Measurements from ENCODE around the gene CTIF. TPM values are rescaled to one million over a fixed set of nuclear protein-coding genes. Genes with fewer than 3 reads are reported as not detected.

CTIF gene
- polyA plus RNA-seq, 2 donors, result 11.8 to 22.7 TPM

DNA sequence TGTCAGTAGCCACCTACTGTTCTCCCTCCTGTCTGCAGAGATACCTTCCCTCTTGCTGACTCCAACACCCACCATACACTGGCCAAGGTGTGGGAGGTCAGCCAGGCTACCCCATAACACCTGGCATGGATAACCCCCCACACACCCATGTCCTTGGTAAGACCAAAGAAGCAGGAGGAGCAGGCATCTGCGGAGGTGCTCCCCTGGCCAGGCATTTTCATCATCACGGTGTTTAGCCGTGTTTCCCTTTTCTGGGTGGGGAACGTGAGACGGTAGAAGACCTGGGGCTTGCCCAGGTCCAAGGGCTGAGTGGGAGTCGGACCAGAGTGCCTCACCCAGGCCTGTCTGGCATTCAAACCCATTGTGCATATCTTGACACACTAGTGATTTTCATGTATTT lies 261.6 kb downstream of the CTIF start:
- WGBS, 2 donors, result 94 to 95% methylated on average over 6 of the region's 6 CpGs
- Histone ChIP-seq H3K27me3 (ENCODE audit: control insufficient read depth in 1 of 2, insufficient read depth in 2 of 2, low read length in 2 of 2) (no peaks in the 10 kb centered on the region), H3K4me1 (ENCODE audit: control insufficient read depth in 2 of 2, insufficient read depth in 2 of 2, low read length in 1 of 2) (peaks cover 5 to 8% of the 10 kb centered on the region in 2 donors)

DNA sequence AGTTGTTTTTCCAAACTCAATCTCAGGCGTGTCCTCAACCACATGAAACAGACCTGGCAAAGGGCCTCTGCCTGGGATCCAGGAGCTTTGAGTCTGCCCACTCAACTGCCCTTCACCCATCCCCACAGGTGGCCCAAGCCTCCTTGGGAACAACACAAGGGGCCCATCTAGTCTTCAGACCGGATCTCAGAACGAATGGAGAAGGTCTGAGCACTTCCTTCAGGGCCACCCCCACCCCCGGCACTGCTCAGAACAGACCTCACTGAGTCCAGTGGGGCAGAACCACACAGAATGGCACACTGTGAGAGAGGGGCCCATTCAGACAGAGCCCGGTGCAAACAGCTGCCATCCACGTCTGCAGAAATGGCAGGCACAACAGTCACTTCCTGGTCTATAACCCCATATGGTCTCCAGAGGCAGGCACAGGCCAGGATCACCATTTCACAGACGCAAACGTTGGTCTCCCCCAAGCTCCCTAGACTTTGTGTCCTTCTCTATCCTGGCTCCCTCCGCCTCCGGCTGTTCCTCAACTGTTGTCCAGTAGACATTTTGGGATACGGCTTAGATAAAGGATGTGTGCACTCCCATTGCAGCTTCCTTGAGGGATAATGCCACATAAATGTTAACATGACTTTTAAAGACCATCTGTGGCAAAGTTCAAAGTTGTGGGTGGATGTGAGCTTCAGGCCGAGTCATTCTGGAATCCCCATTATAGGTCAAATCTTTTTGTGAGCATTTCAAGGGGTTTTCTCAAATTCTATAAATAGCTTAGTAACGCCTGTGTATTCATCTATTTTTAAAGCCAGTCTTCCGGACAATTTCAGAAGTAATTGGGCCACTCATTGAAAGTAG lies 262.3 kb downstream of the CTIF start:
- Histone ChIP-seq H3K27me3 (ENCODE audit: control insufficient read depth in 1 of 2, insufficient read depth in 2 of 2, low read length in 2 of 2) (no peaks in the 10 kb centered on the region), H3K4me1 (ENCODE audit: control insufficient read depth in 2 of 2, insufficient read depth in 2 of 2, low read length in 1 of 2) (peaks cover 5 to 8% of the 10 kb centered on the region in 2 donors), H3K4me3 (ENCODE audit: low read depth in 1 of 2, low read length in 2 of 2) (no peak overlapping the region), H3K9me3 (ENCODE audit: control insufficient read depth in 2 of 2, insufficient read depth in 1 of 2, low read depth in 1 of 2, low read length in 1 of 2) (no peaks in the 10 kb centered on the region), H3K36me3 (ENCODE audit: control insufficient read depth in 2 of 2, insufficient read depth in 2 of 2, low read length in 1 of 2) (peaks cover 0 to 19% of the 10 kb centered on the region in 2 donors), H3K27ac (ENCODE audit: low read depth in 2 of 2, low read length in 1 of 2) (no peak overlapping the region)
- WGBS, 2 donors, result 79 to 82% methylated on average over 14 of the region's 14 CpGs

More for the DNA sequence above, 261.6 kb downstream of the CTIF start:
- Histone ChIP-seq H3K27ac (ENCODE audit: low read depth in 2 of 2, low read length in 1 of 2) (no peak overlapping the region), H3K4me3 (ENCODE audit: low read depth in 1 of 2, low read length in 2 of 2) (no peak overlapping the region), H3K36me3 (ENCODE audit: control insufficient read depth in 2 of 2, insufficient read depth in 2 of 2, low read length in 1 of 2) (peaks cover 0 to 19% of the 10 kb centered on the region in 2 donors), H3K9me3 (ENCODE audit: control insufficient read depth in 2 of 2, insufficient read depth in 1 of 2, low read depth in 1 of 2, low read length in 1 of 2) (no peaks in the 10 kb centered on the region)

DNA sequence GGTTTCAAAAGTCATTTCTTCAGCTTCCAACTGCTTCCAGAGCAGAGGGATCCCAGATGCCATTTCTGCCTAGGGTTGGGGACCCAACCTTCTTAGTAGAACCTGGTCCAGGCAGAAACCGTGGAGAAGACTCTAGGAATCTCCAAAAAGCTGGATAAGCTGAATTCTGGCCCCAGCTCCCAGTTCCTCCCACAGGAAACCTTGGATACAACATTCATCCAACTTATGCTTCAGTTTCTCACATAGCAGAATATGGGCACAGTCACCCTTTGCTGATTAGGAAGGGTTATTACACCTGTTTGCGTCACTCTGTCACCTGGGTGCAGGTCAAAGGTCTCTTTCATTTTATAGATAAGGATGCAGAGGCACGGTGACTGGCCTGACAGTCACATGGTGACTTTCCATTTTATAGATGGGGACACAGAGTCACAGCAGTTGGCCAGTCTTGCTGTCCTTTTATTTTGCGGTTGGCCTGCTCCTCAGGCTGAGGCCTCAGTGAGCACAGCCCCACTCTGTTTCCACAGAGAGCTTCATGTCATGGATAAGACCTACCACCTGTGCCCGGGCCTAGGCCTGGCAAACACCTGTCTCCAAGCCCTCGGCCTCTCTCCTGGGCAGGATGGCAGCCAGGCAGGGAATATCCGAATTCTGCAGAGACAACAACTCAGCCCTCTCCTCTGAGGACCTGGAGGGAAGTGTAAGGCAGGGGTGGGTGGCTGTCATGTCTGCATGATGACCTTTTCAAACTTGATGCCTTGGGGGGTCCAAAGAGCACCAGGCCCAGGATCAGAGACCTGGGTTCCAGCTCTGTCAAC lies 263.1 kb downstream of the CTIF start:
- peaks cover 8 to 13% of the 10 kb centered on the region in 2 donors for H3K4me1 ChIP-seq (ENCODE audit: control insufficient read depth in 2 of 2, insufficient read depth in 2 of 2, low read length in 1 of 2)
- H3K4me3 ChIP-seq (ENCODE audit: low read depth in 1 of 2, low read length in 2 of 2), result no peak overlapping the region
- H3K36me3 ChIP-seq (ENCODE audit: control insufficient read depth in 2 of 2, insufficient read depth in 2 of 2, low read length in 1 of 2), result peaks cover 0 to 16% of the 10 kb centered on the region in 2 donors
- no peaks in the 10 kb centered on the region for H3K27me3 ChIP-seq (ENCODE audit: control insufficient read depth in 1 of 2, insufficient read depth in 2 of 2, low read length in 2 of 2)
- WGBS, 2 donors, result 75 to 91% methylated on average over 7 of the region's 7 CpGs
- no peak overlapping the region for H3K27ac ChIP-seq (ENCODE audit: low read depth in 2 of 2, low read length in 1 of 2)
- H3K9me3 ChIP-seq (ENCODE audit: control insufficient read depth in 2 of 2, insufficient read depth in 1 of 2, low read depth in 1 of 2, low read length in 1 of 2), result no peaks in the 10 kb centered on the region

DNA sequence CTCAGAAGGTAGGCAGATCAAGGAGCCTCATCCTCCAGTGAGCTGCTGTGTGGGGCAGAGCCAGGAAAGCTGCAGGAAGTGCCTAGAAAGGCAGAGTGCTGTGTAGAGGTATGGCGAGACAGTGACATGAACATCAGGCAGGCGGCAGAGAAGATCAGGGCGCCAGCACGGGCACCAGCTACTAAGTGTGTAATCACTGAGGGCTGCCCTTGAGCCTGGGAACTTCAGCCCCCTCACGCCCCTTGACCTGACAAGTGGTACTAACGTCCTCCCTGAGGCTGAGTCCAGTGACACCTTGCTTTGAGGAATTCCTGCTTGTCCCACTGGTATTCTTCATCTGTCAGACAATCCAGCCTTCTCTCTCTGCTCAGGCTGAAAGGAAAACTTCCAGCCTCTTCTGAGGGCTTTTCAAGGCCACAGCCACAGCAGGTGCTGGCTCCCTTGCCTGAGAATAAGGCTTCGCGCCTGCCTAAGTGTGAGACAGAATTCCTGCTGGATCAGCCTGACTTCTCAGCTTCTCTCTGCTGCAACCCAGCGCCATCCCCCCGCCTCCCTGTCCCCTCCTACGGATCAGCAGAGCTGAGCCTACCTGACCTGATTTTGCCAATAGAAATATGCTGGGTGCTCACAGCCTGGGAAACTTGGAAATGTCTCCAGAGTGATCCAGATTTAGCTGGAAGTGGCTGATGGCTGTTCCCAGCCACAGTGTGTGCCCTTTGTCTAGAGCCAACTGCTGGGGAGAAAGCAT lies 263.9 kb downstream of the CTIF start:
- Histone ChIP-seq H3K27me3 (ENCODE audit: control insufficient read depth in 1 of 2, insufficient read depth in 2 of 2, low read length in 2 of 2) (no peaks in the 10 kb centered on the region), H3K36me3 (ENCODE audit: control insufficient read depth in 2 of 2, insufficient read depth in 2 of 2, low read length in 1 of 2) (peaks cover 0 to 16% of the 10 kb centered on the region in 2 donors), H3K9me3 (ENCODE audit: control insufficient read depth in 2 of 2, insufficient read depth in 1 of 2, low read depth in 1 of 2, low read length in 1 of 2) (no peaks in the 10 kb centered on the region), H3K27ac (ENCODE audit: low read depth in 2 of 2, low read length in 1 of 2) (no peak overlapping the region), H3K4me1 (ENCODE audit: control insufficient read depth in 2 of 2, insufficient read depth in 2 of 2, low read length in 1 of 2) (peaks cover 8 to 14% of the 10 kb centered on the region in 2 donors), H3K4me3 (ENCODE audit: low read depth in 1 of 2, low read length in 2 of 2) (no peak overlapping the region)
- 80 to 89% methylated on average over 11 of the region's 11 CpGs for WGBS, 2 donors

DNA sequence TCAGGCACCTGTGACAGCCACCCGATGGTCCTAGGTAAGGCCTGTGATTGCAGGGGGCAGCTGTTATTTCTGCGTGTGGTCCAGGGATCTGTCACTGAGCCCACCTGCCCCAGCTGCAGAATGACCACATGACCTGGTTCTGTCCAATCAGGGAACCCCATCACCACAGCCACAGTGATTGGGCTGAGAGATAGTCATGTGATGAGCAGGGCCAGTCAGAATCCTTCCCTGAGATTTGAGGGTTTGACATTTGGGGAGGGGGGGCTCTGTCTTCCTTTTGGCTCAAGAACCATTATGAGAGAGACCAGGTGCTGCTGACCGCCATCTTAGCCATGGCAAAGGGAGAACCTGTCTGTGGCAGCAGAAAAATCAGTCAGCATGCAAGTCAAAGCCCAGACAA lies 264.7 kb downstream of the CTIF start:
- no peak overlapping the region for H3K27ac ChIP-seq (ENCODE audit: low read depth in 2 of 2, low read length in 1 of 2)
- H3K4me1 ChIP-seq (ENCODE audit: control insufficient read depth in 2 of 2, insufficient read depth in 2 of 2, low read length in 1 of 2), result peaks cover 8 to 14% of the 10 kb centered on the region in 2 donors
- H3K9me3 ChIP-seq (ENCODE audit: control insufficient read depth in 2 of 2, insufficient read depth in 1 of 2, low read depth in 1 of 2, low read length in 1 of 2), result no peaks in the 10 kb centered on the region
- H3K27me3 ChIP-seq (ENCODE audit: control insufficient read depth in 1 of 2, insufficient read depth in 2 of 2, low read length in 2 of 2), result no peaks in the 10 kb centered on the region
- H3K36me3 ChIP-seq (ENCODE audit: control insufficient read depth in 2 of 2, insufficient read depth in 2 of 2, low read length in 1 of 2), result peaks cover 0 to 16% of the 10 kb centered on the region in 2 donors
- no peak overlapping the region for H3K4me3 ChIP-seq (ENCODE audit: low read depth in 1 of 2, low read length in 2 of 2)
- 96 to 97% methylated on average over 3 of the region's 3 CpGs for WGBS, 2 donors

DNA sequence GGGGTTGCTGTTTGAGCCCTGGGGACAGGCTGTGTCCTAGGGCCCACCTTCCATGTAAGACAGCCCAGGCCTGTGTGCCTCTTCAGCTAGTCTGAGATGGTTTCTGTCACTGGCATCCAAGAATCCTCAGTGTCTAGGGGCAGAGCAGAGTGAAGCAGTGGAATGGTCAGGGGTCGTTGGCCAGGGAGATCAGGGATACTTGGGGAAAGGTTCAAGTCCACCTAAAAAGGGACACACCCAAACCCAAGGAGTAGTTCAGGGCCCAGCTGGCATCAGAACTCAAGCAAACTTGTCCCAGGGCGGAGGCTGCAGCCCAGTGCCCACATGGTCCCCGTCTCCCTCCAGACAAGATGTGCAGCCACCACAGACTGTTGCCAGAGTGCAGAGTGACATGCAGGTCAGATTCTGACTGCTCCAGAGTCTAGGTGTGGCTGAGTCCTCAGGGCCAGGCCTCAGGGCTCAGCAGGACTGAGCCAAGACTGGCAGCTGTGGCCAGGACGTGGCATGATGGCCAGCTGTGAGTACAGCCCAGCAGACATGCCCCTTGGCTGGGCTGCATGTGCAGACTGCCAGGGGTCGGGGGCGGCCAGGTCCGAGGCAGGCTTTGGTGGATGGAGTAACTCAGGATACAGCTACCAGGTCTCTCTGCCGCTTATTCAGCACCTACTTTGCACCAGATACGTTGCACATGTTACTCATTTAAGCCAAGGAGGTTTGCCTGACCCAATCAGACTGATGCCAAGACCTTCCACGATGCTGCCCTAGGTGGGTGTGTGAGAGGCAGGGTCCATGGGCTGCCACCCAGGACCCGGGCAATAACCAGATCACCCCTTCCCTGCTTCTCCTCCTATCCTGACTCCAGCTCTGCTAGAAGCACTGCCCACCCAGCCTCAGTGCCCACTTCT lies 265.4 kb downstream of the CTIF start:
- H3K9me3 ChIP-seq (ENCODE audit: control insufficient read depth in 2 of 2, insufficient read depth in 1 of 2, low read depth in 1 of 2, low read length in 1 of 2), result no peaks in the 10 kb centered on the region
- H3K4me3 ChIP-seq (ENCODE audit: low read depth in 1 of 2, low read length in 2 of 2), result no peak overlapping the region
- H3K4me1 ChIP-seq (ENCODE audit: control insufficient read depth in 2 of 2, insufficient read depth in 2 of 2, low read length in 1 of 2), result peaks cover 8 to 14% of the 10 kb centered on the region in 2 donors
- peaks cover 0 to 16% of the 10 kb centered on the region in 2 donors for H3K36me3 ChIP-seq (ENCODE audit: control insufficient read depth in 2 of 2, insufficient read depth in 2 of 2, low read length in 1 of 2)
- 87 to 93% methylated on average over 11 of the region's 11 CpGs for WGBS, 2 donors
- no peak overlapping the region for H3K27ac ChIP-seq (ENCODE audit: low read depth in 2 of 2, low read length in 1 of 2)
- H3K27me3 ChIP-seq (ENCODE audit: control insufficient read depth in 1 of 2, insufficient read depth in 2 of 2, low read length in 2 of 2), result no peaks in the 10 kb centered on the region

DNA sequence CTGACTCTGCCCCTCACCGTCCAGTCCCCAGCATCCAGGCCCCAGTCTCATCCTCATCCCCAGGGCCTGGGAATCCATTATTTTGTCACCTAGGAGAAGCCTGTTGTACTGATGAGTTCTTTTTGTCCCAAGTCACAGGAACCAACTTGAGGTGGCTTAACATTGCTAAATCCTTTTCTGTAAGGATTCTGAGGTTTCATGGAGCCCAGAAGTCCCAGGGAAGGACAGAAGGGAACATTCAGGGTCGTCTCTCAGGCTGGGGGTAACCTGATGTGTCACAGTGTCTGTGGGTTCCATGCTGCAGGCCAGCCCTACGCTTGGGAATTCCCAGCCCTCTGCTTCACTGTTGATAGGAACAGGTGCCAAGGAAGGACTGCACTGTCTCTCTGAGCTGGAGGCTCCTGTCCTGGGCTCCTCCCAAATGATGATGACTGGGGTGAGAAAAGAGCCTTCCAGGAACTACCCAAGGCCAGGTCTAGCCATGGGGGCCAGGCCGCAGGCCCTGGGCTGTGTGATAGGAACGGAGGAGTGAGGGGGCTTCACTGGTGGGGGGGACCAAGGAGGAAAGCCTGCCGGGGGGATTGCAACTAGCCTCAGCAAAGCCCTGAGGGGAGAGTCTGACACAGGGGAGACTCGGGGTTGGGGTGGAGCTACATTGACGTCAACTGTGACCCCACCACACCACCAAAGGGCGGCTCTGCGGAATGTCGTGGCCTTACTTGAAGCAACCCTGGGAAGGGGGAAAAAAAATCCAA lies 266.2 kb downstream of the CTIF start:
- Histone ChIP-seq H3K36me3 (ENCODE audit: control insufficient read depth in 2 of 2, insufficient read depth in 2 of 2, low read length in 1 of 2) (peaks cover 0 to 12% of the 10 kb centered on the region in 2 donors), H3K27ac (ENCODE audit: low read depth in 2 of 2, low read length in 1 of 2) (no peak overlapping the region)
- WGBS, 2 donors, result 94 to 97% methylated on average over 11 of the region's 11 CpGs

DNA sequence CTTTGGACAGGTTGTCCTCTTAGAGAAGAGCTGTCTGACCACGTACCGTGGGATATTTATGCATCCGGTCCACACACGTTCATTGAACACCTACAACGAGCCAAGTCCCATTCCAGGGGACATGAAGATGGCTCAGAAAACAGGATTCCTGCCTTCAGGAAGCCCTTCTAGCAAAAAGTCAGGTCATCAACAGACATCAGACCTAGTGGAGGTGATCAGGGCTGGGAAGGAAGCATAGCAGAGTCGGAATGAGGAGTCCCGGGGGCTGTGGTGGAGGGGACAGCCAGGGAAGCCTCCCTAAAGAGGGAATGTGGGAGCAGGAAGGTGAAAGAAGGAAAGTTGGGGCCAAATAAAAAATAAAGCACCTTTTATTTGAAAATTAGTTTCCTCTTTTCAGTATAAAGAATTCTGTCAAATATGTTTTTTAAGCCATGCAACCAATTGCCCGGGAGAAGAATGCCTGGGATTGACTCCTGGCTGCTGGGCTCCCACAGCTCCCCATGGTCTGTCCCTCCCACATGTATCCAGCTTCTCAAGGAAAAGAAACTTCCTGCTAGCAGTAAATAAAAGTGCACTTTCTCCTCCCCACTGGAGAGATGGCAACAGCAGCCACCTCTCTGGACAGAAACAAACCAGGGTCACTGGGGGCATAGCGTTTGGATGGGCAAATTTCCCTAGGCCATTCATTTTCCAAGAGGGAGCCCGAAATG lies 267.1 kb downstream of the CTIF start:
- H3K4me3 ChIP-seq (ENCODE audit: low read depth in 1 of 2, low read length in 2 of 2), result no peak overlapping the region
- WGBS, 2 donors, result 91 to 93% methylated on average over 10 of the region's 10 CpGs
- no peaks in the 10 kb centered on the region for H3K9me3 ChIP-seq (ENCODE audit: control insufficient read depth in 2 of 2, insufficient read depth in 1 of 2, low read depth in 1 of 2, low read length in 1 of 2)
- peak overlapping the region in 1 of 2 donors; percentile 54 for H3K27ac ChIP-seq (ENCODE audit: low read depth in 2 of 2, low read length in 1 of 2)
- H3K36me3 ChIP-seq (ENCODE audit: control insufficient read depth in 2 of 2, insufficient read depth in 2 of 2, low read length in 1 of 2), result peaks cover 0 to 12% of the 10 kb centered on the region in 2 donors
- H3K4me1 ChIP-seq (ENCODE audit: control insufficient read depth in 2 of 2, insufficient read depth in 2 of 2, low read length in 1 of 2), result peaks cover 8 to 12% of the 10 kb centered on the region in 2 donors
- H3K27me3 ChIP-seq (ENCODE audit: control insufficient read depth in 1 of 2, insufficient read depth in 2 of 2, low read length in 2 of 2), result no peaks in the 10 kb centered on the region

More for the DNA sequence above, 266.2 kb downstream of the CTIF start:
- H3K9me3 ChIP-seq (ENCODE audit: control insufficient read depth in 2 of 2, insufficient read depth in 1 of 2, low read depth in 1 of 2, low read length in 1 of 2), result no peaks in the 10 kb centered on the region
- H3K27me3 ChIP-seq (ENCODE audit: control insufficient read depth in 1 of 2, insufficient read depth in 2 of 2, low read length in 2 of 2), result no peaks in the 10 kb centered on the region
- H3K4me1 ChIP-seq (ENCODE audit: control insufficient read depth in 2 of 2, insufficient read depth in 2 of 2, low read length in 1 of 2), result peaks cover 8 to 14% of the 10 kb centered on the region in 2 donors
- no peak overlapping the region for H3K4me3 ChIP-seq (ENCODE audit: low read depth in 1 of 2, low read length in 2 of 2)
